Measurements from ENCODE around the gene SLC15A4. TPM values are rescaled to one million over a fixed set of nuclear protein-coding genes. Genes with fewer than 3 reads are reported as not detected.

SLC15A4 gene
- total and polyA plus RNA-seq, 8 donors, result 6.8 to 14.7 (median 10.6) TPM

GRCh38 chr12:128857133-128857763 lies 33.5 kb upstream of the SLC15A4 start:
- Histone ChIP-seq H3K27ac (no peak overlapping the region), H3K36me3 (no peaks in the 10 kb centered on the region), H3K4me1 (no peaks in the 10 kb centered on the region), H3K4me3 (no peak overlapping the region), H3K27me3 (peaks cover 0 to 13% (median 0%) of the 10 kb centered on the region in 4 donors), H3K9me3 (no peaks in the 10 kb centered on the region)
- ATAC-seq (no peak), FAIRE-seq (no peak), DNase-seq (no peak)
- 59 to 60% methylated on average over 9 of the region's 9 CpGs for WGBS, 2 donors
- intact Hi-C loops (cut with DNase I), result no loop called here
- no peak for TF ChIP-seq CTCF (IDR thresholded peaks at IDR 0.05)

- intact Hi-C loops (cut with DNase I), result no loop called here
- TF ChIP-seq CTCF (IDR thresholded peaks at IDR 0.05), result no peak
- no peaks in the 10 kb centered on the region for H3K4me1 ChIP-seq
- H3K36me3 ChIP-seq, result no peaks in the 10 kb centered on the region
- no peak for FAIRE-seq
- H3K27me3 ChIP-seq, result peaks cover 0 to 13% (median 0%) of the 10 kb centered on the region in 4 donors
- H3K4me3 ChIP-seq, result no peak overlapping the region
- H3K27ac ChIP-seq, result no peak overlapping the region
- DNase-seq, result no peak
- ATAC-seq, result no peak
- 86 to 88% methylated on average over 7 of the region's 7 CpGs for WGBS, 2 donors
- H3K9me3 ChIP-seq, result no peaks in the 10 kb centered on the region
Observed at GRCh38 chr12:128856791-128857078, 33.0 kb upstream of the SLC15A4 start.

GRCh38 chr12:128856035-128856790 lies 32.5 kb upstream of the SLC15A4 start:
- Histone ChIP-seq H3K27ac (no peak overlapping the region), H3K36me3 (no peaks in the 10 kb centered on the region), H3K4me3 (no peak overlapping the region), H3K27me3 (peaks cover 0 to 13% (median 0%) of the 10 kb centered on the region in 4 donors), H3K4me1 (no peaks in the 10 kb centered on the region), H3K9me3 (no peaks in the 10 kb centered on the region)
- no peak for ATAC-seq
- no peak for TF ChIP-seq CTCF (IDR thresholded peaks at IDR 0.05)
- WGBS, 2 donors, result 66 to 71% methylated on average over 9 of the region's 9 CpGs
- FAIRE-seq, result no peak
- intact Hi-C loops (cut with DNase I), result no loop called here
- DNase-seq, result no peak

GRCh38 chr12:128853600-128854197 lies 29.9 kb upstream of the SLC15A4 start:
- ATAC-seq (peak in 1 of 4 donors; percentile 27), FAIRE-seq (no peak), DNase-seq (peak in 1 of 6 donors; percentile 52)
- Histone ChIP-seq H3K27me3 (peaks cover 0 to 13% (median 0%) of the 10 kb centered on the region in 4 donors), H3K4me3 (peak overlapping the region in 1 of 4 donors; percentile 29), H3K9me3 (no peaks in the 10 kb centered on the region), H3K27ac (peak overlapping the region in 1 of 4 donors; percentile 22), H3K36me3 (no peaks in the 10 kb centered on the region), H3K4me1 (no peaks in the 10 kb centered on the region)
- WGBS, 2 donors, result 0 to 2% methylated on average over 47 to 74 of the region's 74 CpGs
- intact Hi-C loops (cut with DNase I), result no loop called here
- TF ChIP-seq CTCF (IDR thresholded peaks at IDR 0.05), result no peak

Data from pancreas (tissue), 10 donors.